ENCODE data around the gene PTPRC.
"Not testable (repeated sequence)": the region's sequence is repeated elsewhere in the genome, so short reads cannot be mapped to it uniquely, and the experiment has no call there.

PTPRC gene, protein sequence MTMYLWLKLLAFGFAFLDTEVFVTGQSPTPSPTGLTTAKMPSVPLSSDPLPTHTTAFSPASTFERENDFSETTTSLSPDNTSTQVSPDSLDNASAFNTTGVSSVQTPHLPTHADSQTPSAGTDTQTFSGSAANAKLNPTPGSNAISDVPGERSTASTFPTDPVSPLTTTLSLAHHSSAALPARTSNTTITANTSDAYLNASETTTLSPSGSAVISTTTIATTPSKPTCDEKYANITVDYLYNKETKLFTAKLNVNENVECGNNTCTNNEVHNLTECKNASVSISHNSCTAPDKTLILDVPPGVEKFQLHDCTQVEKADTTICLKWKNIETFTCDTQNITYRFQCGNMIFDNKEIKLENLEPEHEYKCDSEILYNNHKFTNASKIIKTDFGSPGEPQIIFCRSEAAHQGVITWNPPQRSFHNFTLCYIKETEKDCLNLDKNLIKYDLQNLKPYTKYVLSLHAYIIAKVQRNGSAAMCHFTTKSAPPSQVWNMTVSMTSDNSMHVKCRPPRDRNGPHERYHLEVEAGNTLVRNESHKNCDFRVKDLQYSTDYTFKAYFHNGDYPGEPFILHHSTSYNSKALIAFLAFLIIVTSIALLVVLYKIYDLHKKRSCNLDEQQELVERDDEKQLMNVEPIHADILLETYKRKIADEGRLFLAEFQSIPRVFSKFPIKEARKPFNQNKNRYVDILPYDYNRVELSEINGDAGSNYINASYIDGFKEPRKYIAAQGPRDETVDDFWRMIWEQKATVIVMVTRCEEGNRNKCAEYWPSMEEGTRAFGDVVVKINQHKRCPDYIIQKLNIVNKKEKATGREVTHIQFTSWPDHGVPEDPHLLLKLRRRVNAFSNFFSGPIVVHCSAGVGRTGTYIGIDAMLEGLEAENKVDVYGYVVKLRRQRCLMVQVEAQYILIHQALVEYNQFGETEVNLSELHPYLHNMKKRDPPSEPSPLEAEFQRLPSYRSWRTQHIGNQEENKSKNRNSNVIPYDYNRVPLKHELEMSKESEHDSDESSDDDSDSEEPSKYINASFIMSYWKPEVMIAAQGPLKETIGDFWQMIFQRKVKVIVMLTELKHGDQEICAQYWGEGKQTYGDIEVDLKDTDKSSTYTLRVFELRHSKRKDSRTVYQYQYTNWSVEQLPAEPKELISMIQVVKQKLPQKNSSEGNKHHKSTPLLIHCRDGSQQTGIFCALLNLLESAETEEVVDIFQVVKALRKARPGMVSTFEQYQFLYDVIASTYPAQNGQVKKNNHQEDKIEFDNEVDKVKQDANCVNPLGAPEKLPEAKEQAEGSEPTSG (N-terminal part only)

GRCh38 chr1:198638894-198639635 is at the start of gene PTPRC:
TSS of gene PTPRC (plus strand) at chr1:198639040. CDS start at chr1:198639269, 229 bp downstream.
- no peak for DNase-seq (ENCODE audit: low read depth)

GRCh38 chr1:198590454-198590853 is 48.4 kb upstream of the PTPRC start:
- no peak for DNase-seq (ENCODE audit: low read depth)

DNA sequence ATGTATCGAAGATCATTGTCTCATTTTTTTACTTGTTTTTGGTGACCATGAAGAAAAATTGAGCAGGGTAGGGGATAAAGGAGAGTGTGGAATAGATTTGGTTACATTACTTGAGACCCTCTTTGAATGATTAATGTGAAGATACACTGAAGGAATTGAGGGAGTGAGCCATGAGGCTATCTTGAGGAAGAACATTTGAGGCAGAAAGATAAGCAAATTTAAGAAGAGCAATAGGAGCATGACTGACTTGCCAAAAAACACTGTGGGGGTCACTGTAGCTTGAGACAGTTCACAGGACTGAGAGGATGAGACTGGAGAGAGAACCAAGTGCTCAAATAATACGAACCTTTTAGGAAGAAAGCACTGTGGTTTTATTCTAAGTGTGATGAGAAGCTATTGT is 43.1 kb upstream of the PTPRC start:
- no peak for DNase-seq (ENCODE audit: low read depth)

DNA sequence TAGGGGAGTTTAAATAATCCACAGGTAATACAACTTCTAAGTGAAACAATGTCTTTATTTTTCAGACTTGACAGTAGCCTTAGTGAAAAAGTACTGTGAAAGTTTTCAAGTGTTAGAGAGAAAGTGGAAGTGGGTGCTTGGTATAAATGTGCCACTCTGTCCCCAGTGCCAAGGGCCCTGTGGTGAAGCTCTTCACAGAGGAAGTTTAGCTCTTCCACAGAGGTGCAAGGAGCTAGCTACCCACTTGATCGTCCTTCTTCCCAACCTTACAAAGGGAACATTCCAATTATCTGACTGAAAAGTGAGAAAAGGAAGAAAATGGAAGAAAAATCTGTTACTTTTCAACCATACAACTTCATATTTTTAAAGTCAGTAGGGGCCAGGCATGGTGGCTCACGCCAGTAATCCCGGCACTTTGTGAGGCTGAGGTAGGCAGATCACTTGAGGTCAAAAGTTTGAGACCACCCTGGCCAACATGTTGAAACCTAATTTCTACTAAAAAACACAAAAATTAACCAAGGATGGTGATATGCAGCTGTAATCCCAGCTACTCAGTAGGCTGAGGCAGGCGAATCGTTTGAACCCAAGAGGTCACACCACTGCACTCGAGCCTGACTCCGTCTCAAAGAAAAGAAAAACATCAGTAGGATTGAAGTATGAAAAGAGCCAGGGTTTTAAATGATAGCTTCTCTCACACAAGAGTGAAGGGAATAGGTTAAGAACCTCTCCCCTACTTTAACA is 41.0 kb upstream of the PTPRC start:
- DNase-seq (ENCODE audit: low read depth), result no peak

DNA sequence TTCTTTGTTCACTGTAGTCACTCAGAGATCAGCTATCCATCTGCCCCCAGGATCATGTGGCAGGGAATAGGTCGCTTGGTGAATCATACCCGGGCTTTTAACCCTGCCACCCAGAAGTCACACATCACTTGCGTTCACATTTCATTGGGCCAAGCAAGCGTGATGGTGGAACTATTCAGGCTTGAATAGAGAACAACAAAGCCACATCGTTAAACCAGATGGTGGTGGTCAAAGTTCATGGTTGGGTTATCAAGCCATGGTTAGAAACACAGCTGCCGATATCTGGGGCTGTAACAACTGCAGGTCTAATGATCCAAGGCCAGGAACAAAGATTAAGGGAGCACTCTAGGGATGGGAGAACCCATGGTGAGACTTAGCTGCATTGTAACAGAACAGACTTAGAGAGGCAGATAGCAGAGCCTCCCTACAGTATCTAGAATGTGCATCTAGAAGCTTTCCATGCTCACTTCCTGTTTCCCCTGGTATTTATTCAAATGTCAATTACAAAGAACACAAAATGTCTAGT is 40.0 kb upstream of the PTPRC start:
- no peak for DNase-seq (ENCODE audit: low read depth)

DNA sequence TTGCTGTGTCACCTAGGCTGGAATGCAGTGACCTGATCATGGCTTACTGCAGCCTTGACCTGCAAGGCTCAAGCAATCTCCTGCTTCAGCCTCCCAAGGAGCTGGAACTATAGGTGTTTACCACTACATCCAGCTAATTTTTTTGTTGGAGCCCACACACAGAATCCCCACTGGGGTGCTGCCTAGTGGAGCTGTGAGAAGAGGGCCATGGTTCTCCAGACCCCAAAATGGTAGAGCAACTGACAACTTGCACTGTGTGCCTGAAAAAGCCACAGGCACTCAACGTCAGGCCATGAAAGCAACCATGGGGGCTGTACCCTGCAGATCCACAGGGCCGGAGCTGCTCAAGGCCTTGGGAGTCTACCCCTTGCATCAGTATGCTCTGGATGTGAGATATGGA is 39.1 kb upstream of the PTPRC start:
- DNase-seq (ENCODE audit: low read depth), result no peak

DNA sequence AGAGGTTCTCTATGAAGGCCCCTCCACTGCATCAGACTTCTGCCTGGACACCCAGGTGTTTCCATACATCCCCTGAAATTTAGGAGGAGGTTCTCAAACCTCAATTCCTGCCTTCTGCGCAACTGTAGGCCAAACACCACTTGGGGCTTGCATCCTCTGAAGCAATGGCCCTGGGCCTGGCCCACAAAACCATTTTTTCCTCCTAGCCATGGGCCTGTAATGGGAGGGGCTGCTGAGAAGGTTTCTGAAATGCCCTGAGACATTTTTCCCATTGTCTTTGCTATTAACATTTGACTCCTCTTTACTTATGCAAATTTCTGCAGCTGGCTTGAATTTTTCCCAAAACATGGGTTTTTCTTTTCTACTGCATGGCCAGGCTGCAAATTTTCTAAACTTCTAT is 37.9 kb upstream of the PTPRC start:
- no peak for DNase-seq (ENCODE audit: low read depth)

GRCh38 chr1:198601310-198601709 is 37.5 kb upstream of the PTPRC start:
- DNase-seq (ENCODE audit: low read depth), result not testable (repeated sequence)

DNA sequence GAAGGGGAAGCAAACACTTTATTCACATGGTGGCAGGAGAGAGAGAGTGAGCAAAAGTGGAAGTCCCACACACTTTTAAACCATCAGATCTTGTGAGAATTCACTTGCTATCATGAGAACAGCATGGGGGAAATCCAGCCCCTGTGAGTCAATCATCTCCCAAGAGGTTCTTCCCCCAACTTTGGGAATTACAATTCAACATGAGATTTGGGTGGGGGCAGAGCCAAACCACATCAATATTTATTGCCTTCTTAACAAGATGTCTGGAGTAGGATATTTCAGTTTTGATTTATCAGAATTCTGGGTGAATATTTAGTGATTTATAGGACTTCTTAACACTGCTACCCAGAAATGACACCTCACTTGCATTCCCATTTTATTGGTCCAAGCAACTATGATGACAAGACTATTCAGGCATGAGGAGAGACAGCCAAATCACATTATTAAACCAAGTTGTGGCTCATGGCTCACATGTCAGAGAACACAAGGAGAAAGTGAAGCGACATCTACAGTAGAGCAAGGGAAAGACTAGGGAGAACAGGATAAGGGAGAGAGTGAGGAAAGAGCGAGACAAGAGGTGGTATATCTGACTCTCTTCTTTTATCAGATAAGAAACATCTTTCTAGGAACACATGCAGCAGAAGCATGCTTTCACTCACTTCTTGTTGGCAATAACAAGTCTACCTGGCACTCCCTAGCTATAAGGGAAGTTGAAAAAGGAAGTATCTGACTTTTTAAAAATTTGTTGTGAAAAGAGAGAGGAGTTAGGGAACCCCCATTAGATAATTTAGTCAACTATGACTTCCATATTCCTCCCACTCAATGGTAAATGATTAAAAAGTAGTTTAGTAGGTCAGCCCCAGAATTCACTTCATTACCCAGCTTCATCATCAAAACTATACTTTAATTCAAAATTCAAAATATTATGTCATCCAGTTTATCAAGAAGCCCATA is 36.6 kb upstream of the PTPRC start:
- peak; percentile 74 for DNase-seq (ENCODE audit: low read depth)

GRCh38 chr1:198604975-198605374 is 33.9 kb upstream of the PTPRC start:
- DNase-seq (ENCODE audit: low read depth), result no peak

DNA sequence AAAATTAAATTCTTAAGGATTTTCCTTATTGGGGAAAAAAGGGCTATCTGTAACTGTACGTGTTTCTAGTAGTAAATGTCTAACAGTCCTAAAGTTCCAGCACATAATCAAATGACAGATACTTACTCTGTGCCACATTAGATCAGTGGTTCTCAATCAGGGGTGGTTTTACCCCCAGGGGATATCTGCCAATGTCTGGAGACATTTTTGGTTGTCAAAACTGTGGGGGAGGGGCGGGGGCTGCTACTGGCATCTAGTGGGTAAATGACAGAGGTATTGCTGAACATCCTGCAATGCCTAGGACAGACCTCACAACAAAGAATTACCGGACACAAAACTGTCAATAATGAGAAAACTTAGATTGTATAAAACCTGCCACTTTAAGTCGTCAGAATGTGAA is 33.4 kb upstream of the PTPRC start:
- no peak for DNase-seq (ENCODE audit: low read depth)

- DNase-seq (ENCODE audit: low read depth), result no peak
Measured at GRCh38 chr1:198606020-198606438, 32.8 kb upstream of the PTPRC start.

GRCh38 chr1:198607714-198608113 is 31.1 kb upstream of the PTPRC start:
- no peak for DNase-seq (ENCODE audit: low read depth)

DNA sequence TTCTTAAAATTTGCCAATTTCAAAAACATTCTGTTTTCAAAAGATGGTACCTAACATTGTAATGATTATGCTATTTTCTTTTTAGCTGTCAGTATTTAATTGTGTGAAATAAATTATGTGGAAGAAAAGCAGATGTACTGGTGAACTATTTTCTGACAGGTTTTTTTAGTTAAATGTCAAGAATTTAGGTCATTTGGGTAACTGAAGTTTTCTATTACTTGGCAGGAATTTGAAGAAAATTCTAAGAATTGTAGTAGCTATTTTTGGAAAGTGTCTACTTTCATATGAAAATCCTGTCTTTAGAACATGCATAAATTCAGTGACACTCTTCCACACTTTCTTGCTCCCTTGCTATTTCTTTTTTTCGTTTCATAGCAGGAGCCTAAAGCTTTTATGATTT is 28.5 kb upstream of the PTPRC start:
- DNase-seq (ENCODE audit: low read depth), result no peak

DNA sequence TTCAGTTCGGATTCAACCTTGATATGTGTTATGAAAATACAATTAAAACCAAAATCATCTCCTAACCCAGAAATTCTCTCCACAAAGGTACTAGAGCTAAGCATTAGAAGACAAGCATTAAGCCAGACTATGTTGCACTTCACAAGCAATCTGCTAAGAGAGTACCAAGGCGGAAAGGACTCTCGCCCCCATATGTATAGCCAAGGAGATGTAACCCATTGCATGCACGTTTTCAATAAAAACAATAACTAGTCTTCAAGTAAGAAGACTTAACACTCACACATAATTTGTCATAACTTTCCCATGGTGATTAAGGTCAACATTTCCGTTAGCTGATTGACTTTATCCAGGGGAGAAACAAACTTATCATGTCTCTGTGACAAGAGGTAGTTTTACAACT is 27.6 kb upstream of the PTPRC start:
- DNase-seq (ENCODE audit: low read depth), result no peak

- no peak for DNase-seq (ENCODE audit: low read depth)
Measured at GRCh38 chr1:198612471-198613260, 26.2 kb upstream of the PTPRC start.

- no peak for DNase-seq (ENCODE audit: low read depth)
Measured at GRCh38 chr1:198617406-198617805, 21.4 kb upstream of the PTPRC start.

GRCh38 chr1:198619375-198620140 is 19.3 kb upstream of the PTPRC start:
- DNase-seq (ENCODE audit: low read depth), result no peak

Data from stromal cell of bone marrow (primary cell).